H1 (cell line): ENCODE results near the gene NHLH1. TPM values are rescaled to one million over a fixed set of nuclear protein-coding genes. Genes with fewer than 3 reads are reported as not detected.

ENCODE experiments used
- CTCF ChIA-PET: fragments of 300-600 bp; sonication (Branson Sonifier 250); formaldehyde crosslinking; loops from one replicate; lab custom pipeline; 2021; ENCODE audit not compliant: partially characterized antibody; lab: Charles Lee
- POLR2A ChIA-PET: fragments of 300-600 bp; sonication (Branson Sonifier 250); formaldehyde crosslinking; loops from one replicate; lab custom pipeline; 2021; ENCODE audit warnings: inconsistent platforms; ENCODE audit not compliant: partially characterized antibody; lab: Charles Lee
- DNase-seq, 2 experiments: peaks; one replicate each; pipeline versions ENCODE4 v3.0.0 to v3.0.0-alpha.2; 2010 to 2022; ENCODE audit warnings: low spot score in 2 of 2, low read depth in 1 of 2, mixed read lengths in 1 of 2
- FAIRE-seq: peaks from 2 replicates; lab custom pipeline; 2011; peaks lifted over from hg19 to GRCh38; lab: Jason Lieb, UNC
- H2AFZ ChIP-seq: 2 replicates; pipeline ENCODE4 v1.8.1; 2012; ENCODE audit warnings: low read length, inconsistent platforms
- H2AK5ac ChIP-seq: 2 replicates; pipeline ENCODE4 v1.6.1; 2013; ENCODE audit warnings: low read depth, low read length
- H2BK120ac ChIP-seq: replicated peaks from 2 replicates; pipeline ENCODE3; 2013; ENCODE audit warnings: low read depth, low read length, inconsistent platforms
- H2BK12ac ChIP-seq: 2 replicates; pipeline ENCODE4 v1.6.1; 2013; ENCODE audit warnings: low read depth, low read length
- H2BK15ac ChIP-seq: 2 replicates; pipeline ENCODE4 v1.6.1; 2013; ENCODE audit warnings: low read length
- H2BK20ac ChIP-seq: 2 replicates; pipeline ENCODE4 v1.6.1; 2013; ENCODE audit warnings: low read length
- H2BK5ac ChIP-seq: 2 replicates; pipeline ENCODE4 v1.6.1; 2013; ENCODE audit warnings: low read depth, low read length
- H3K14ac ChIP-seq: 2 replicates; pipeline ENCODE4 v1.6.1; 2013; ENCODE audit warnings: inconsistent platforms; ENCODE audit not compliant: insufficient read length
- H3K18ac ChIP-seq: 2 replicates; pipeline ENCODE4 v1.6.1; 2013; ENCODE audit warnings: low read length; ENCODE audit errors: extremely low read depth
- H3K23ac ChIP-seq: 2 replicates; pipeline ENCODE4 v1.6.1; 2013; ENCODE audit warnings: inconsistent platforms; ENCODE audit not compliant: insufficient read length
- H3K23me2 ChIP-seq: 2 replicates; pipeline ENCODE4 v1.6.1; 2013; ENCODE audit warnings: low read depth, low read length
- H3K27ac ChIP-seq: 2 replicates; pipeline ENCODE4 v1.6.1; 2011; ENCODE audit warnings: low read depth, low read length, inconsistent platforms
- H3K27me3 ChIP-seq, 4 experiments: replicated peaks in 1 of 4; 1 replicate in 1 of 4; 2 replicates in 3 of 4; pipeline versions ENCODE4 v1.6.1 to v1.8.1; 2011 to 2013; ENCODE audit warnings: low read length in 3 of 4, mild to moderate bottlenecking in 3 of 4, inconsistent platforms in 2 of 4, mixed read lengths in 2 of 4, moderate library complexity in 1 of 4; ENCODE audit not compliant: control insufficient read depth in 3 of 4, insufficient read depth in 3 of 4; ENCODE audit errors: extremely low read depth in 1 of 4
- H3K36me3 ChIP-seq, 4 experiments: 2 replicates each; pipeline versions ENCODE4 v1.6.1 to v1.8.1; 2011 to 2013; ENCODE audit warnings: mild to moderate bottlenecking in 4 of 4, low read length in 3 of 4, moderate library complexity in 2 of 4, control low read depth in 1 of 4, inconsistent platforms in 1 of 4; ENCODE audit not compliant: insufficient read depth in 4 of 4, control insufficient read depth in 2 of 4
- H3K4ac ChIP-seq: replicated peaks from 2 replicates; pipeline ENCODE3; 2013; ENCODE audit warnings: low read length, low read depth, mixed read lengths, inconsistent platforms; ENCODE audit not compliant: insufficient read length
- H3K4me1 ChIP-seq, 4 experiments: replicated peaks in 1 of 4; 1 replicate in 1 of 4; 2 replicates in 3 of 4; pipeline versions ENCODE4 v1.6.1 to v1.8.1; 2011 to 2013; ENCODE audit warnings: low read length in 3 of 4, inconsistent platforms in 2 of 4, mixed read lengths in 1 of 4; ENCODE audit not compliant: insufficient read depth in 4 of 4, control insufficient read depth in 3 of 4
- H3K4me2 ChIP-seq, 2 experiments: 2 replicates each; pipeline versions ENCODE4 v1.6.1 to v1.8.1; 2011 to 2013; ENCODE audit warnings: low read depth in 2 of 2, low read length in 2 of 2, control low read depth in 1 of 2, inconsistent platforms in 1 of 2, mild to moderate bottlenecking in 1 of 2; ENCODE audit not compliant: insufficient read depth in 1 of 2
- H3K4me3 ChIP-seq, 4 experiments: fragments of 200-600, 300-600 bp in 1 of 4; sonication (generic), shearing (Covaris generic), sonication (Bioruptor Twin) in 1 of 4; 2 replicates each; pipeline versions ENCODE4 v1.5.1 to v1.8.1; 2011 to 2016; ENCODE audit warnings: low read length in 4 of 4, low read depth in 3 of 4, control low read depth in 2 of 4, inconsistent platforms in 2 of 4, mild to moderate bottlenecking in 2 of 4, mixed read lengths in 1 of 4, moderate library complexity in 1 of 4; ENCODE audit not compliant: insufficient read depth in 2 of 4; ENCODE audit errors: extremely low read depth in 1 of 4
- H3K56ac ChIP-seq: replicated peaks from 2 replicates; pipeline ENCODE3; 2013; ENCODE audit warnings: low read depth, mild to moderate bottlenecking, mixed read lengths, low read length, inconsistent platforms; ENCODE audit not compliant: insufficient read length
- H3K79me1 ChIP-seq: 2 replicates; pipeline ENCODE4 v1.6.1; 2013; ENCODE audit warnings: low read depth, low read length, control low read depth
- H3K79me2 ChIP-seq, 2 experiments: 2 replicates each; pipeline versions ENCODE4 v1.6.1 to v1.8.1; 2012 to 2013; ENCODE audit warnings: low read length in 2 of 2, mild to moderate bottlenecking in 2 of 2, inconsistent platforms in 1 of 2; ENCODE audit not compliant: insufficient read depth in 2 of 2, control insufficient read depth in 1 of 2
- H3K9ac ChIP-seq, 4 experiments: replicated peaks in 1 of 4; 1 replicate in 1 of 4; 2 replicates in 3 of 4; pipeline versions ENCODE4 v1.6.1 to v1.8.1; 2011 to 2013; ENCODE audit warnings: low read depth in 3 of 4, low read length in 3 of 4, control low read depth in 2 of 4, mild to moderate bottlenecking in 2 of 4, moderate library complexity in 2 of 4, inconsistent platforms in 1 of 4; ENCODE audit errors: extremely low read depth in 1 of 4
- H3K9me3 ChIP-seq, 2 experiments: 2 replicates each; pipeline versions ENCODE4 v1.6.1 to v1.8.1; 2012 to 2013; ENCODE audit warnings: mild to moderate bottlenecking in 2 of 2, moderate library complexity in 2 of 2, control low read depth in 1 of 2, inconsistent platforms in 1 of 2, low read depth in 1 of 2, low read length in 1 of 2, mixed read lengths in 1 of 2; ENCODE audit not compliant: insufficient read depth in 2 of 2
- H4K20me1 ChIP-seq, 2 experiments: replicated peaks in 1 of 2; 2 replicates each; pipeline versions ENCODE3 to v1.8.1; 2011 to 2013; ENCODE audit warnings: inconsistent platforms in 2 of 2, low read length in 2 of 2, mild to moderate bottlenecking in 1 of 2; ENCODE audit not compliant: insufficient read depth in 2 of 2, control insufficient read depth in 1 of 2
- H4K5ac ChIP-seq: 2 replicates; pipeline ENCODE4 v1.6.1; 2013; ENCODE audit warnings: low read length, low read depth, mixed read lengths, inconsistent platforms; ENCODE audit not compliant: insufficient read length
- H4K8ac ChIP-seq: 2 replicates; pipeline ENCODE4 v1.8.0; 2013; ENCODE audit warnings: mild to moderate bottlenecking, moderate library complexity, low read length, inconsistent platforms; ENCODE audit not compliant: insufficient read depth; ENCODE audit errors: extremely low read depth
- H4K91ac ChIP-seq: replicated peaks from 2 replicates; pipeline ENCODE3; 2013; ENCODE audit warnings: low read length, mixed read lengths, inconsistent platforms; ENCODE audit not compliant: insufficient read length
- BACH1 ChIP-seq: IDR thresholded peaks from 2 replicates; pipeline ENCODE4 v1.6.1; 2012; ENCODE audit warnings: low read length, improper control_type of control experiment
- CHD1 ChIP-seq: IDR thresholded peaks from 2 replicates; pipeline ENCODE4 v1.6.1; 2012; ENCODE audit warnings: low read depth, low read length, improper control_type of control experiment
- HDAC2 ChIP-seq, 2 experiments: fragments of 300-600 bp in 1 of 2; sonication (generic) in 1 of 2; IDR thresholded peaks; 2 replicates each; pipeline ENCODE4 v1.6.1; 2011 to 2012; ENCODE audit warnings: low read depth in 2 of 2, low read length in 2 of 2, mild to moderate bottlenecking in 2 of 2, moderate library complexity in 2 of 2, borderline replicate concordance in 1 of 2, inconsistent platforms in 1 of 2
- JUN ChIP-seq: IDR thresholded peaks from 2 replicates; pipeline ENCODE4 v1.6.1; 2011; ENCODE audit warnings: low read depth, mild to moderate bottlenecking, improper control_type of control experiment, low read length
- NRF1 ChIP-seq: IDR thresholded peaks from 2 replicates; pipeline ENCODE4 v1.6.1; 2011; ENCODE audit warnings: mild to moderate bottlenecking, low read depth, low read length, improper control_type of control experiment
- POLR2AphosphoS5 ChIP-seq: IDR thresholded peaks from 2 replicates; pipeline ENCODE4 v1.6.1; 2011; ENCODE audit warnings: low read depth, low read length
- POU5F1 ChIP-seq: IDR thresholded peaks from 2 replicates; pipeline ENCODE4 v1.6.1; 2011; ENCODE audit warnings: low read depth, mild to moderate bottlenecking, low read length, moderate library complexity
- RAD21 ChIP-seq, 2 experiments: IDR thresholded peaks in 1 of 2; conservative IDR thresholded peaks in 1 of 2; 2 replicates each; pipeline ENCODE4 v1.6.1; 2011; ENCODE audit warnings: low read depth in 2 of 2, low read length in 2 of 2, improper control_type of control experiment in 1 of 2, inconsistent platforms in 1 of 2, mild to moderate bottlenecking in 1 of 2, moderate library complexity in 1 of 2
- SRF ChIP-seq: IDR thresholded peaks from 2 replicates; pipeline ENCODE4 v1.6.1; 2011; ENCODE audit warnings: mild to moderate bottlenecking, low read depth, low read length, moderate library complexity
- SUZ12 ChIP-seq: fragments of 200-600 bp; sonication (generic); IDR thresholded peaks from 2 replicates; pipeline ENCODE4 v1.6.1; 2012; ENCODE audit warnings: mild to moderate bottlenecking, inconsistent platforms, low read length, moderate library complexity, mixed read lengths
- WGBS, 2 experiments: shearing (Covaris generic) in 1 of 2; methylation state at CpG; one replicate each; pipeline versions ENCODE4 v1.1.6 to v1.1.7; 2013 to 2015; ENCODE audit warnings: low lambda C conversion rate in 2 of 2, mixed read lengths in 2 of 2, inconsistent platforms in 1 of 2, low coverage in 1 of 2, missing lambda C conversion rate in 1 of 2; ENCODE audit not compliant: insufficient replicate concordance in 2 of 2, insufficient coverage in 1 of 2, insufficient read length in 1 of 2; ENCODE audit errors: extremely low coverage in 1 of 2, missing lambda C conversion rate in 1 of 2; 5-methylcytosine and 5-hydroxymethylcytosine counted together
- polyA plus RNA-seq, 7 experiments: library from polyadenylated mRNA; depleted of rRNA in 3 of 7; stranded (reverse) in 5 of 7; unstranded in 2 of 7; fragments of >200 nt in 5 of 7; fragments of 200-250 nt in 2 of 7; gene quantifications; 1 replicate in 5 of 7; 2 replicates in 1 of 7; 4 replicates in 1 of 7; pipeline versions ENCODE4 v1.2.1 to v1.2.3, GENCODE V29; 2011 to 2013; ENCODE audit warnings: missing spikeins in 2 of 7, mixed read lengths in 2 of 7
- total RNA-seq: library from RNA; stranded (reverse); fragmentation: NEBNext Ultra II Directional; extraction: Animal tissue kit (Norgen Biotek cat#: 25700); gene quantifications from 2 replicates; pipeline ENCODE4 v1.2.1, GENCODE V29; 2021

Gene NHLH1
- total and polyA plus RNA-seq, 2 of the 8 experiments (the other 6 are each of a cell fraction or from before 2014, with no cell fraction given): 0.39 to 0.91 TPM

- Histone ChIP-seq H3K4ac (no peak overlapping the region), H3K9ac (no peak overlapping the region), H4K8ac (no peak overlapping the region), H3K56ac (no peak overlapping the region), H4K20me1 (peaks cover under 1 to 2% of the 10 kb centered on the region in 2 experiments), H3K4me2 (no peak overlapping the region), H2AFZ (no peak overlapping the region), H2BK5ac (no peak overlapping the region), H3K9me3 (no peaks in the 10 kb centered on the region), H3K14ac (no peak overlapping the region), H3K79me2 (no peaks in the 10 kb centered on the region), H3K27ac (no peak overlapping the region), H3K23ac (no peak overlapping the region), H3K18ac (no peak overlapping the region), H2AK5ac (no peak overlapping the region), H3K23me2 (no peaks in the 10 kb centered on the region), H3K4me3 (no peak overlapping the region), H3K4me1 (no peaks in the 10 kb centered on the region), H2BK15ac (no peak overlapping the region), H2BK20ac (no peak overlapping the region), H2BK120ac (no peak overlapping the region), H4K91ac (no peak overlapping the region), H4K5ac (no peak overlapping the region), H2BK12ac (no peak overlapping the region), H3K79me1 (no peaks in the 10 kb centered on the region; the same call in 1 of the 2 replicates), H3K36me3 (peaks cover 14 to 80% (median 44%) of the 10 kb centered on the region in 4 experiments), H3K27me3 (no peaks in the 10 kb centered on the region)
- FAIRE-seq: no peak
- CTCF ChIA-PET: interaction anchor here (0.8 to 6.8 kb wide), 7 partner anchors 14 to 227 kb away, joined by 3 to 55 read pairs (median 5); no protein-coding TSS in a partner anchor
- 94% methylated on average over 8 of the region's 8 CpGs; no CpG with 5 or more reads in 1 of the 2 experiments for WGBS, 2 experiments
- no peak for TF ChIP-seq CHD1
- no peak for TF ChIP-seq POLR2AphosphoS5
- TF ChIP-seq SUZ12: no peak
- TF ChIP-seq RAD21 (IDR thresholded peaks at IDR 0.05 in 1 of 2, conservative IDR thresholded peaks at IDR 0.05 in 1 of 2; ENCODE audit: low read depth in 2 of 2, low read length in 2 of 2): no peak
- no peak for TF ChIP-seq NRF1
- no peak for TF ChIP-seq HDAC2 (IDR thresholded peaks at IDR 0.05; ENCODE audit: borderline replicate concordance in 1 of 2, low read depth in 2 of 2, low read length in 2 of 2)
- TF ChIP-seq SRF: no peak
- no peak for TF ChIP-seq BACH1
- TF ChIP-seq JUN: no peak
- TF ChIP-seq POU5F1: no peak
- DNase-seq: no peak
- POLR2A ChIA-PET: interaction anchor here (0.6 to 1.7 kb wide), 3 partner anchors 17 to 99 kb away, joined by 3 to 4 read pairs (median 3); no protein-coding TSS in a partner anchor
Measured at GRCh38 chr1:160328184-160328583, 38.7 kb upstream of the NHLH1 start.
